Measurements from ENCODE around the gene PAWR. TPM values are rescaled to one million over a fixed set of nuclear protein-coding genes. Genes with fewer than 3 reads are reported as not detected.

The PAWR gene
- polyA plus RNA-seq, 1 donor (not counting 4 experiments of a cell fraction or from before 2014, with no cell fraction given), result 41.1 TPM

GRCh38 chr12:79552192-79552591, 138.6 kb downstream of the PAWR start:
- Histone ChIP-seq H3K9ac (ENCODE audit: control insufficient read depth, extremely low read depth, insufficient read depth, low read length) (no peak overlapping the region), H3K36me3 (ENCODE audit: control insufficient read depth in 2 of 2, extremely low read depth in 1 of 2, insufficient read depth in 2 of 2, low read length in 2 of 2) (peaks cover 4 to 11% of the 10 kb centered on the region in 2 experiments), H3K9me3 (ENCODE audit: control insufficient read depth, low read depth, low read length) (peaks cover 17% of the 10 kb centered on the region), H3K4me2 (ENCODE audit: control insufficient read depth, extremely low read depth, insufficient read depth, low read depth, low read length) (no peak overlapping the region), H3K79me2 (ENCODE audit: control insufficient read depth, insufficient read depth, low read length) (no peaks in the 10 kb centered on the region), H2AFZ (ENCODE audit: control insufficient read depth, low read length) (no peak overlapping the region), H3K27me3 (ENCODE audit: control insufficient read depth, extremely low read depth, insufficient read depth, low read length) (no peaks in the 10 kb centered on the region), H3K9me1 (ENCODE audit: control insufficient read depth, extremely low read depth, insufficient read depth, low read length) (no peaks in the 10 kb centered on the region), H3K27ac (ENCODE audit: control insufficient read depth, insufficient read depth, low read length) (no peak overlapping the region), H3K4me3 (ENCODE audit: control insufficient read depth in 2 of 3, extremely low read depth in 1 of 3, insufficient read depth in 2 of 3, low read depth in 1 of 3, low read length in 3 of 3) (no peak overlapping the region), H4K20me1 (ENCODE audit: control insufficient read depth, extremely low read depth, insufficient read depth, low read length) (no peaks in the 10 kb centered on the region), H3K4me1 (ENCODE audit: control insufficient read depth, extremely low read depth, insufficient read depth, low read length) (peaks cover 11% of the 10 kb centered on the region)
- TF ChIP-seq EZH2 (IDR thresholded peaks at IDR 0.05; ENCODE audit: low read length), result no peak
- TF ChIP-seq, protein P1, sequence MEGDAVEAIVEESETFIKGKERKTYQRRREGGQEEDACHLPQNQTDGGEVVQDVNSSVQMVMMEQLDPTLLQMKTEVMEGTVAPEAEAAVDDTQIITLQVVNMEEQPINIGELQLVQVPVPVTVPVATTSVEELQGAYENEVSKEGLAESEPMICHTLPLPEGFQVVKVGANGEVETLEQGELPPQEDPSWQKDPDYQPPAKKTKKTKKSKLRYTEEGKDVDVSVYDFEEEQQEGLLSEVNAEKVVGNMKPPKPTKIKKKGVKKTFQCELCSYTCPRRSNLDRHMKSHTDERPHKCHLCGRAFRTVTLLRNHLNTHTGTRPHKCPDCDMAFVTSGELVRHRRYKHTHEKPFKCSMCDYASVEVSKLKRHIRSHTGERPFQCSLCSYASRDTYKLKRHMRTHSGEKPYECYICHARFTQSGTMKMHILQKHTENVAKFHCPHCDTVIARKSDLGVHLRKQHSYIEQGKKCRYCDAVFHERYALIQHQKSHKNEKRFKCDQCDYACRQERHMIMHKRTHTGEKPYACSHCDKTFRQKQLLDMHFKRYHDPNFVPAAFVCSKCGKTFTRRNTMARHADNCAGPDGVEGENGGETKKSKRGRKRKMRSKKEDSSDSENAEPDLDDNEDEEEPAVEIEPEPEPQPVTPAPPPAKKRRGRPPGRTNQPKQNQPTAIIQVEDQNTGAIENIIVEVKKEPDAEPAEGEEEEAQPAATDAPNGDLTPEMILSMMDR (optimal IDR thresholded peaks at IDR 0.05 in 1 of 3, IDR thresholded peaks at IDR 0.05 in 1 of 3, conservative IDR thresholded peaks at IDR 0.05 in 1 of 3; ENCODE audit: extremely low read depth in 1 of 3, insufficient read depth in 2 of 3, low read length in 3 of 3), result no peak
- dilution Hi-C loops (cut with MboI; ENCODE audit: extremely low pct_ligation_motif_present, low sequenced_read_pairs), result no loop called here
- FAIRE-seq (no peak), DNase-seq (ENCODE audit: low read depth, low spot score) (no peak)

DNA sequence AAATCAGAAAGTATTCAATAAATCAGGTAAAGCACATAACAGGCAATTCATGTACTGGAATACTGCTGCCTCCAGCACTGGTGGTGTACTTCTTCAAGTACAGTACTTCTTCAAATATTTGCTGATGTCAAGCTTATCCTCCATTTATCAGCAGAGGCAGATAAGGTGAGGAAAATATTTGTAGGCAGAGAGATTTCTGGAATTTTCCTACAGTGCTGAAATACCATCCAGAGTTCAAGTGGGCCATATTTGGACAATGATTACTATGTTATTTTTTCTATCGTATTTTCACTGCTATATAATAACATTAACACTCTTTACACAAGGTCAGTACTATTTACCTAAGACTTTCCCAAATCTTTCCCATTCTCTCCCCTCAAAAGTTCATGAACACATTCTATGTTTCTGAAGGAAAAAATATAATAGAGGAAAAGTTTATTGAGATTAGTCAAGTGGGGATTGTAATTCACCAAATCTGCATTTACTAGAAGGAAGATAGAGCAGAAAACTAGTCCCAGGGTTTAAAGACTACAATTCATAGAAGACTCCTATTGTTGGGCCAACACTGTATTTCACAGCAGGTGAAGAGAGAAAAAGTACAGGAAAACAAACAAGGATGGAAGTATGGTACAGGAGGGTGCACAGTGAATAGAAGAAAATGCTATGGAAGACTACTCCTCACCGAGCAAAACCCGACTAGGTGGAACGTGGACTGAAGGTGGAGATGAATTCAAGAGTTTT, 141.1 kb downstream of the PAWR start:
- TF ChIP-seq EZH2 (IDR thresholded peaks at IDR 0.05; ENCODE audit: low read length), result no peak
- TF ChIP-seq, protein P1 (optimal IDR thresholded peaks at IDR 0.05 in 1 of 3, IDR thresholded peaks at IDR 0.05 in 1 of 3, conservative IDR thresholded peaks at IDR 0.05 in 1 of 3; ENCODE audit: extremely low read depth in 1 of 3, insufficient read depth in 2 of 3, low read length in 3 of 3), result no peak
- dilution Hi-C loops (cut with MboI; ENCODE audit: extremely low pct_ligation_motif_present, low sequenced_read_pairs), result no loop called here
- Histone ChIP-seq H3K4me3 (ENCODE audit: control insufficient read depth in 2 of 3, extremely low read depth in 1 of 3, insufficient read depth in 2 of 3, low read depth in 1 of 3, low read length in 3 of 3) (no peak overlapping the region), H3K36me3 (ENCODE audit: control insufficient read depth in 2 of 2, extremely low read depth in 1 of 2, insufficient read depth in 2 of 2, low read length in 2 of 2) (peaks cover 2 to 8% of the 10 kb centered on the region in 2 experiments), H3K9me1 (ENCODE audit: control insufficient read depth, extremely low read depth, insufficient read depth, low read length) (no peaks in the 10 kb centered on the region), H3K27ac (ENCODE audit: control insufficient read depth, insufficient read depth, low read length) (no peak overlapping the region), H3K9me3 (ENCODE audit: control insufficient read depth, low read depth, low read length) (peaks cover 17% of the 10 kb centered on the region), H2AFZ (ENCODE audit: control insufficient read depth, low read length) (no peak overlapping the region), H3K4me1 (ENCODE audit: control insufficient read depth, extremely low read depth, insufficient read depth, low read length) (peaks cover 25% of the 10 kb centered on the region), H3K4me2 (ENCODE audit: control insufficient read depth, extremely low read depth, insufficient read depth, low read depth, low read length) (no peak overlapping the region), H4K20me1 (ENCODE audit: control insufficient read depth, extremely low read depth, insufficient read depth, low read length) (no peaks in the 10 kb centered on the region), H3K9ac (ENCODE audit: control insufficient read depth, extremely low read depth, insufficient read depth, low read length) (no peak overlapping the region), H3K79me2 (ENCODE audit: control insufficient read depth, insufficient read depth, low read length) (no peaks in the 10 kb centered on the region), H3K27me3 (ENCODE audit: control insufficient read depth, extremely low read depth, insufficient read depth, low read length) (no peaks in the 10 kb centered on the region)
- FAIRE-seq, result no peak
- DNase-seq (ENCODE audit: low read depth, low spot score), result no peak
